Measurements from ENCODE around the gene GLT1D1.
A peak's percentile ranks its signal among the peaks of the same experiment; 100 is the strongest.

The GLT1D1 gene

GRCh38 chr12:128916425-128916824, 63.1 kb downstream of the GLT1D1 start:
- no peak for DNase-seq

DNA sequence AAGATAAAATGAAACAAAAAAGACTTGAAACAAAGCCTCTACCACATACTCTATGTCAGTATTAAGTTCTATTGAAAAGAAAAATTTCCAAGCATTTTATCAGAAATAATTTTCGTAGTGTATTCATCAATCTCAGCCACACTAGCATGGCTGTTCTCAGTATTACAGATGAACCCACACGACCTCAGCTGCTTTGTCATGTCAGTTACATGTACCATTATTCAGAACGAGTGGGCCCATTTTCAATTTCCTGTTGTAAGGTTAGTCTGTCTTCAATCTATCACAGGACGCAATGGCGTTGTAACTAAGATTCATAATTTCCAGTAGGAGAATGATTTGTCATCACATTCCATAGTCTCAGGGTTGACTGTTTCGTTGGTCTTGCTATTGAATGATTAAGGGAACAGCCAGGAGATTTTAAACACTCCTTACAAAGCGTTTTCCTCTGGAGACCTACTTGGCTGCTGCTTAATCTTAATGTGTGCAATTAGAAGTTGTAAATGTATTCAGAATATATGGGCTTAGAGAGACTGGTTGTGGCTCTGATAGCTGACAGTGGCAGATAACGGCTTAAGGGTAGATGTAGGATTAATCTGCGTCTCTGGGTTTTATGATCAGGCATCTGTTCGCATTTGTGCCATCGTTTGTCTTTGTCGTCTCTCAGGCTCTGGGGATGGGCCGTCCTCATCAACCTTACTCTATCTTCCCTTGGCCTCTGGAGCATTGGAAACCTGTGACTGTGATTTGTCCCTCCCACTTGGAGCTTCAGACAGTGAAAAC, 65.4 kb downstream of the GLT1D1 start:
- peak; percentile 30 to 75 for DNase-seq

DNA sequence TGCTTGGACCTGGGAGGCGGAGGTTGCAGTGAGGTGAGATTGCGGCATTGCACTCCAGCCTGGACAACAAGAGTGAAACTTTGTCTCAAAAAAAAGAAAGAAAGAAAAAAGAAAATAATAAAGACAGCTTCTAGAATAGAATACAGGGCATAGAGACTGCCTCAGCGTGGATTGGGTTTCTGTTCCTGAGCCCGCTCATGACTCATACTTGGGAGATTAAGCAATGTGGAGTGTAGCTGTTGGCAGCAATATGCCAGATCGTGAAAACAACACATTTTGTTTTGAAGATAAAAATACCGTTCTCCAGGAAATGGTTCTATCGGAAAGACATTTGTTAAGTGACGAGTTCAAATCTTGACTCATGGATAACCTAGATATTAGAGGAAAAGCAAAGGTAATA, 67.2 kb downstream of the GLT1D1 start:
- peak in 1 of 2 experiments; percentile 2 for DNase-seq

- DNase-seq = no peak
These were observed 75.1 kb downstream of the GLT1D1 start for GRCh38 chr12:128928361-128928760.

DNA sequence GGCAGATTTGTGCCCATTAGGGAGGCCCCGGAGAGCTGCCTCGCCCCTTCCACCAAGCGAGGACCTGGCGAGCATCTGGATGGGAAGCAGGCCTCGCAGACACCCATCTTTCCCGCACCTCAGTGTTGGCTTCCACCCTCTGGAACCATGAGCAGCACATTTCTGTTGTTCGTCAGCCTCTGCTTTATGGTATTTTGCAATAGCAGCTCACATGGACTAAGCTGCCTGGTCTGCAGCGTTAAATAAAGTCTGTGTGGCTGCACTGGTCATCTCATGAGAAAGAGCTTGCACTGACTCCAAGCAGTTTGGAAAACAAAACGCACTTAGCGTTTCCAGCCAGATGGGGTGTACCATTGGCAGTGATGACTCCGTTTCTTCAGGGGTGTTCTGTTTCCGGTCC, 75.8 kb downstream of the GLT1D1 start:
- DNase-seq = no peak

DNA sequence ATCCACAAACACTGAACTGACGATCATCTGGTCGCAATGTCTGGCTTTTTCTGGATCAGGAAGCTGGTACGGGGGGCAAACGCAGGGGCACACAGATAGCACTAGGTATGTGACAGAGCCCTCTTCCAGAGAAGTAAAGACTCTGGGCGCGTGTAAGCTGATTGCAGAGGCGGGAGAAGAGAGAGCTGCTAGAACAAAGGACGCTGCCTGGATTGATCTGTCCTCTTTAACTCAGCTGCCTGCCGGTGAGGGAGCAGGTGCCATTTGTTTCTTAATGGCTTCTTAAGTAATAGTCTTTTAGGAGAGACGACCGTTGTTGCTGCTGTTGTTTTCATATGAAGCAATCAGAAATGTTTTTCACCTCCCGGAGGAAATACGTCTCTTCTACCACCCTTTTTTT, 77.3 kb downstream of the GLT1D1 start:
- peak in 1 of 2 experiments; percentile 23 for DNase-seq

GRCh38 chr12:128932521-128932920, 79.2 kb downstream of the GLT1D1 start:
- no peak for DNase-seq

GRCh38 chr12:128933039-128933438, 79.8 kb downstream of the GLT1D1 start:
- DNase-seq = no peak

- no peak for DNase-seq
These were observed 80.6 kb downstream of the GLT1D1 start for GRCh38 chr12:128933926-128934325.

GRCh38 chr12:128938886-128939285, 85.6 kb downstream of the GLT1D1 start:
- no peak for DNase-seq

DNA sequence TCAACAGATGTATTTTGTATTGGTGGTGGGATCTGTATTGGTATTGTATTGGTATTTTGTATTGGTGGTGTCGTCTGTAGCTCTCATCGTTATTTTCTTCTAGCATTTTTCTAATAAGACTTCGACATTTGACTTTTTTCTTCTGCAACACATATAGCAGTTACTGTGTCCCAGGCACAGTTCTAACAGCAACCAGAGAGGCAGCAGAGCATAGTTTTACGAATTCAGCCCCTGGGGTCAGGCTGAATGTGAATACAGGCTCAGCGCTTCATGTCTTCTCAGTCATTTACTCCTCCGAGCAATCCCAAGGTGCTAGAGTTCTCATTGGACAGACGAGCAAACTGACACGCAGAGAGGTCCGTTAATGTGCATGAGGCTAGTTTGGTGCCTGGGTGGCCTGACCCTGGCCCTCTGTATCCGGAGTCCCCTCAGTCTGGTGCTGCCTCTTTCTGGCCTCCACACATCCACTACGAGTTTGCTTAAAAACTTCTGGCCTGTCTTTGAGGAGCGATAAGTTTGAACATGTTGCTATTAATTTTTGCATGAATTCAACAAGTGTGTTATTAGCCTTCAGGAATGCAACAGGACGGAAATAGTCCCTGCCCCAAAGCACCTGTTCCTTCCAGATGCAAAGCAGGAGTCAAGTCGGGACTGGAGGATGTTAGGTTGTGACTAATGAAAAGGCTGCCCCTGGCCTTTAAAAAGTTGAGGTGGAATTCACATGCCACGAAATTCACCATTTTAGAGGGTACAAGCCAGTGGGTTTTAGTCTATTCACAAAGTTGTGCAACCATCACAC, 87.0 kb downstream of the GLT1D1 start:
- no peak for DNase-seq

DNA sequence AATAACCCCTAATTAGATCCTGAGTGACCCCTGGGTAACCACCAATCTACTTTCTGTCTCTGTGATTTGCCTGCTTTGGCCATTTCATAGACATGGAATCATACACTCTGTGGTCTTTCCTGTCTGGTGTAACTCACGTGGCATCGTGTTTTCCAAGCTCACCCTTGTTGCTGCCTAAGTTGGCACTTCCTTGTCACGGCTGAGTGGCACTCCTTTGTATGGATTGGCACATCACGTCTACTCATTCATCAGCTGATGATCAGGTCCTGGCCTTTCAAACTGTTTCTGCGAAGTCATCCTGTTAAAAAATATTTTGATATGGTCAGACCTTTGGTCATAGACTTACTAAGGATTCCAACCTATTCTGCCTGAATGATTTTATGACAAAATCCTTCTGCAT, 87.7 kb downstream of the GLT1D1 start:
- no peak for DNase-seq

DNA sequence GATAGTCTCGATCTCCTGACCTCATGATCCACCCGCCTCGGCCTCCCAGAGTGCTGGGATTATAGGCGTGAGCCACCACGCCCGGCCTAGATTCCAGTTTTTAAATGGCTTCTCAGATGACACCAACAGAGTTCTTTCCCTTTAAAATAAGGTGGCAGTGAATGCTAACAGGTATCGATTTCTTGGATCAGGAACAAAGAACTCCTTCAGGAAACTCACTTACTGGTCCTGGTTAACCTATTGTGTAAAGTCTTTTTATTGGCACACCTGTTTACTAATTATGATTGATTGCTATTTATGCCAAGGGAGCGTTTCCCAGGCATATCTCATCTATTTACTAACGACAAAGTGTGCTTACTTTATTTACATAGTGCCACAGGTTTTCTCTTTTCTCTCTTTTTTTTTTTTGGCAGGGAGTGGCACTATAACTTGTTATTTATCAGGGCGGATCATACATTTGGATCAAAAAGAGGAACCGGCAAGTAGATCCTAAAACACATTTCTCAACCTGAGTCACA, 89.7 kb downstream of the GLT1D1 start:
- no peak for DNase-seq

DNA sequence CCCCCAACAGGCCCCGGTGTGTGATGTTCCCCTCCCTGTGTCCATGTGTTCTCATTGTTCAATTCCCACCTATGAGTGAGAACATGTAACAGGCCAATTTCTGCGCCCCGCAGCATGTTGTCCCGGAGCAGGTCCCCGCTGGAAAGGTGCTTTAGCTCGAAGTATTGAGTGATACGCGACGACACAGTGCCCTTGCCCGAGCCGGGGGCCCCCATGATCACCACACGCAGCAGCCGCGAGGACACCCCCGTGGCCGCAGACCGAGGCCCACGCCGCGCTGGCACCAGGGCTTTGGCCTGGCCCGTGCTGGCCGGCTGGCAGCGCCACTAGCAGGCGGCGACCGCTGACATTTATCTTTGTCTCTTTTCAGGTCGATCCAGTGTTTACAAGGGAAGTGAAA, 91.7 kb downstream of the GLT1D1 start:
- DNase-seq = no peak

DNA sequence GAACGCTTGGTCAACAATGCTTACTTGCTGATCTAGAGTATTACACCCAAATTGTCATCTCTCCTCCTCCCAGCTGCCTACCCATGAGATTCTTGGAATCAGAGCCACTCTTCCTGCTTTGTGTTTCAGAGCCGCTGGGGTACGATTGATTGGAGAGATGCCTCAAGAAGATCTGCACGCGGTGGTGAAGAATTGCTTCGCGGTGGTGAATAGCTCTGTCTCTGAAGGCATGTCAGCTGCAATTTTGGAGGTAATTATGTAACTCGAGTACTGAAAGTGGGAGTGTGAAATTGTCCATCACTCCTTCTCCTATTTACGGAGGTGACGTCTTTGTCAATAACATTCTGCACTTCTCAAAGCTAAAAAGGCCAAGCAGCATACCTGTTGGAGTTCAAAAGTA, 93.9 kb downstream of the GLT1D1 start:
- DNase-seq = no peak

DNA sequence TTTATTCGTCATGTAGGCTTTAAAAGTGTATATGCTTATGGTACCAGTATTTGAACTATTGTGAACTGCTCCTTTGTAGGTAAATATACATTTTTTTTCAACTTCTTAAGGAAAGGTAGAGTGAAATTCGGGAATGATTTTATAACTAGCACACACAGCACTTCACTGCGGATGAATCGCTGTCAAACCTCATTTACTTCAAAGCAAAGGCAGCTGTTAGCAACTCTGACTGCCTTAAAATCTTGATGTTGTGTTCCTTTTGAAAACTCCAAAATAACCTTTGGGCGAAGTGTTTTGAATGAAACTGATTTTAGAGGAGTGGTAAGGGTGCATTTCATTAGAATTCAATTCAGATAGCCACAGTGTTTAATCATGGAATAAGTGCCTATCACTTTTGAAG, 95.8 kb downstream of the GLT1D1 start:
- DNase-seq = no peak

- DNase-seq = no peak
These were observed 98.2 kb downstream of the GLT1D1 start for GRCh38 chr12:128951448-128951847.

DNA sequence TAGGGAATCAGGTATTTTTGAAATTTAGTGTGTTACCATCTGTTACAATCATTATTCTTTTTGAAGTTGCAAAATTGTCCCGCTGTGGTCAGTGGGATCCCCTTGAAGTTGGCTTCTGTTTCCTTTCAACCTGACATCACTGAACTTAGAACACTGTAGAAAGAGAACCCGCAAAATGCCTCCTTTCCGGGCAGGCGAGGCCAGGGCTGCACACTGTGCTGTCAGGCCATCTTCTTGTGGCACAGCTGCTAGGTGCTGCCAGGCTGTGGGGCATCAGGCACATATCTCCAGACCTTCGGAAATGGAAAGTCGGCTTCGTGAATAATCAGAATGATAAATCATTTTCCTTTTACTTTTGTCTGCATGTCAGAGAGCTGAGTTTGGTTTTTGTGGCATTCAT, 103.5 kb downstream of the GLT1D1 start:
- DNase-seq = no peak

- DNase-seq = no peak
These were observed 106.6 kb downstream of the GLT1D1 start for GRCh38 chr12:128959901-128960300.

- no peak for DNase-seq
These were observed 108.1 kb downstream of the GLT1D1 start for GRCh38 chr12:128961308-128961902.

GRCh38 chr12:128961957-128962356, 108.7 kb downstream of the GLT1D1 start:
- no peak for DNase-seq

DNA sequence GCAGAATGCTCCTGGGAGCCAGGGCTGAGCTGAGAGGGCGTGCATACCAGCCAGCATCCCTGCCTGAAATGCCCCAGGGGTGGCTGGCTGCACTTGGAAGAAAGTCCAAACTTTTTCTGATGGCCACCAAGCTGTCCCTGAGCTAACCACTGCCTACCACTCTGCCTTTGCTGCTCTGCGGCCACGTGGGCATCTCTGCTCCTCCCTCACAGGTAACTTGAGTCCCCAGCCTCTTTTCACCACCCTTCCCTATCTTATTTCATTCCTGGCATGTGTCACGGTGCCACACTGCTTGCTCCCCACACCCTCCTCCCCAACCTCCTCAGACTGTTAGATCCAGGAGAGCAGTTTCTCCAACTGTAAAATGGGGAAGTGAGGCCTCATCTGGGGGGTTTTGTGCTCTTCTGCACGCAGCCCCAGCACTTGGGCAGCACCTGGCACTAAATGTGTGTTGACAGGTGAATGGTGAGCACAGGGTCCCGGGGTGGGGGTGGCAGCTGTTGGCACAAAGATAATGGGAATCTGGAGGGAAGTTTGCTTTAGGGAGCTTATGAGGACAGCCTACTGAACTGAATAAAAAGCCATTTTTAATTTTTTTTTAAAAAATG, 113.0 kb downstream of the GLT1D1 start:
- peak in 1 of 2 experiments; percentile 13 for DNase-seq

DNA sequence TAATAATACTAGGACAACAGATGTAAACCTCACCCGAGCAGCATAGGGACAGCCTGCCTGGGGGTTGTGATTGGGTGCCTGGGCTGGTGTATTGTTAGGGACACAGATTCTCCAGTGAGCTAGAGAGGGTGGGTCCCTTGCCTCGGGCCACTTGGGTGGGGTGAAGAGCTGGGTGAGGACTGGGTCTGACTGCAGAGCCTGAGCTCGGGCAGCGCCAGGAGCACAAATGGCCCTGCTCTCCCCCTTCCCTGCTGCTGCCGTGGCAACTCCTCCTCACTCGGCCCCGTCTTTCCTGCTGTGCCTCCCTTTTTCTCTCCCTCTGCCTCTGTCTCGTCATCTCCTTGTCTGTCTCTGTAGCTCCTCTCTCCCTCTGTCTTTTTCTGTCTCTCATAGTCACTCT, 115.4 kb downstream of the GLT1D1 start:
- no peak for DNase-seq
